Prostate gland (tissue), 2 donors: ENCODE data around the gene AMD1. TPM values are rescaled to one million over a fixed set of nuclear protein-coding genes. Genes with fewer than 3 reads are reported as not detected.
"Not testable (repeated sequence)": the region's sequence is repeated elsewhere in the genome, so short reads cannot be mapped to it uniquely, and the experiment has no call there.

Source experiments
- DNase-seq: peaks from one replicate; pipeline ENCODE4 v3.0.0-alpha.2; 2019; ENCODE audit warnings: low spot score
- H3K27ac ChIP-seq, 2 donors: fragments of 200-600 bp; sonication (generic); 2 replicates each; pipeline ENCODE4 v1.5.1; 2017 to 2019
- H3K27me3 ChIP-seq: fragments of 200-600 bp; sonication (generic); replicated peaks from 2 replicates; pipeline ENCODE4 v1.5.1; 2019; ENCODE audit not compliant: insufficient read depth
- H3K36me3 ChIP-seq, 2 donors: fragments of 200-600 bp; sonication (generic); 1 replicate in 1 of 2; 2 replicates in 1 of 2; pipeline versions ENCODE4 v1.5.1 to v1.8.1; 2017 to 2019
- H3K4me1 ChIP-seq: fragments of 200-600 bp; sonication (generic); replicated peaks from 2 replicates; pipeline ENCODE4 v1.5.1; 2019
- H3K4me3 ChIP-seq, 2 donors: fragments of 200-600 bp; sonication (generic); 2 replicates each; pipeline ENCODE4 v1.5.1; 2017 to 2019
- H3K9me3 ChIP-seq: fragments of 200-600 bp; sonication (generic); 2 replicates; pipeline ENCODE4 v1.5.1; 2017
- POLR2A ChIP-seq: fragments of 450-650 bp; IDR thresholded peaks from one replicate; pipeline ENCODE4 v1.6.1; 2016; ENCODE audit warnings: antibody characterized with exemption, mild to moderate bottlenecking
- POLR2AphosphoS5 ChIP-seq: sonication (generic); formaldehyde crosslinking; IDR thresholded peaks from one replicate; pipeline ENCODE4 v1.6.1; 2017; ENCODE audit warnings: antibody characterized with exemption
- WGBS: methylation state at CpG from one replicate; pipeline ENCODE4 v1.1.5; 2018; 5-methylcytosine and 5-hydroxymethylcytosine counted together
- intact Hi-C: fragments of 100-400 bp; cut with DNase I; formaldehyde crosslinking; loops from one replicate; pipeline ENCODE4 v1.14.2; 2022
- total RNA-seq, 2 donors: library from RNA; depleted of rRNA; stranded (reverse); fragments of >200 nt; gene quantifications; one replicate each; pipeline ENCODE4 v1.1.0, GENCODE V29; 2016
- TF ChIP-seq, protein P1 (sequence below), 4 experiments: fragments of 200-600 bp in 2 of 4; fragments of 450-650 bp in 2 of 4; sonication (generic) in 2 of 4; IDR thresholded peaks; 1 replicate in 3 of 4; 2 replicates in 1 of 4; pipeline ENCODE4 v1.5.1; 2016 to 2019; ENCODE audit warnings: antibody characterized with exemption in 4 of 4, mild to moderate bottlenecking in 2 of 4, moderate library complexity in 2 of 4

AMD1 gene
- 100 to 1,000 TPM; 286 to 504 TPM for total RNA-seq

DNA sequence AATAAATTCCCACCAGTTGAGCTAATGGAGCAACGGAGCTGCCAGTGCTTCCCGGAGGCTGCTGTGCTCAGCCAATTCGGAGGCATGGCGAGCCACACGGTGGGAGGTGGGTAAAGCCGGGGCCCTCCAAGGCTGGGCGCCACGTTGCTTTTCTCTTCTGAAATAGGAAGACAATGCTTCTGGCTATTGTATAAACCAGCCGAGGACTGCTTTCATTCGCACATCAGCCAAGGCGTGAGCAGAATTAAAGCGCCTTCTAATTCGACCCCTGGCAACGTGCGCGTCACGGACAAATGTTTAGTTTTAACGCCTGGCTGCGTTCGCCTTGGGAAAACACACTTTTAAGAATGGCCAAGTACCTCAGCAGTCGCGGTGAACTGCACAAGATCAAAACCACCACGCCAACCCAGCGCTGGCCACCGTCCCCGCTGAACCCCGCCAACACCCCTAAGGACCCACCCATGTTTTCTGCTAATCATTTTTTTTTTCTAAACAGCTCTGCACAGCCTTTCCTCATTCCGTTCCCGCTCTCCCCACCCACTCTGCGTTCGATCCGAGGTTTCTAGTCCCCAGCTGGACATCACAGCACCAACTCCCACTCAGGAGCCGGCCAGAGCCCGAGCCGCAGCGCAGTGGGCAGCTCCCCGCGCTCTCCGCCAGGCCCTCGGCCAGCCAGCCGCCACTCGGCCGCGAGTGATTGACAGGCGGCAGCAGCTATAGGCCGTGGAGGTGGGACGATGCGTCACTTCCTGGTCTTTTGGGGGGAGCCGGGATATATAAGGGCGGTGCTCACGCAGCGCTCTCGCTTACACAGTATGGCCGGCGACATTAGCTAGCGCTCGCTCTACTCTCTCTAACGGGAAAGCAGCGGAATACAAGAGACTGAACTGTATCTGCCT is at the start of gene AMD1:
TSS of gene AMD1 (plus strand) at position 805 of the 899 bp plus-strand sequence. CDS start 321 bp downstream, outside the sequence.
- Histone ChIP-seq H3K9me3 (no peaks in the 10 kb centered on the region), H3K27ac (peak within 1 kb of the TSS; percentile 96), H3K27me3 (no peaks in the 10 kb centered on the region), H3K36me3 (no peaks in the 10 kb centered on the region), H3K4me1 (no peaks in the 10 kb centered on the region), H3K4me3 (peak within 1 kb of the TSS; percentile 91 to 94)
- peak; percentile 99 for DNase-seq
- TF ChIP-seq, protein P1, sequence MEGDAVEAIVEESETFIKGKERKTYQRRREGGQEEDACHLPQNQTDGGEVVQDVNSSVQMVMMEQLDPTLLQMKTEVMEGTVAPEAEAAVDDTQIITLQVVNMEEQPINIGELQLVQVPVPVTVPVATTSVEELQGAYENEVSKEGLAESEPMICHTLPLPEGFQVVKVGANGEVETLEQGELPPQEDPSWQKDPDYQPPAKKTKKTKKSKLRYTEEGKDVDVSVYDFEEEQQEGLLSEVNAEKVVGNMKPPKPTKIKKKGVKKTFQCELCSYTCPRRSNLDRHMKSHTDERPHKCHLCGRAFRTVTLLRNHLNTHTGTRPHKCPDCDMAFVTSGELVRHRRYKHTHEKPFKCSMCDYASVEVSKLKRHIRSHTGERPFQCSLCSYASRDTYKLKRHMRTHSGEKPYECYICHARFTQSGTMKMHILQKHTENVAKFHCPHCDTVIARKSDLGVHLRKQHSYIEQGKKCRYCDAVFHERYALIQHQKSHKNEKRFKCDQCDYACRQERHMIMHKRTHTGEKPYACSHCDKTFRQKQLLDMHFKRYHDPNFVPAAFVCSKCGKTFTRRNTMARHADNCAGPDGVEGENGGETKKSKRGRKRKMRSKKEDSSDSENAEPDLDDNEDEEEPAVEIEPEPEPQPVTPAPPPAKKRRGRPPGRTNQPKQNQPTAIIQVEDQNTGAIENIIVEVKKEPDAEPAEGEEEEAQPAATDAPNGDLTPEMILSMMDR (IDR thresholded peaks at IDR 0.05): peak in 2 of 4 experiments; percentile 30 to 34
- TF ChIP-seq POLR2A: peak; percentile 98
- peak; percentile 99 for TF ChIP-seq POLR2AphosphoS5
- intact Hi-C loops: loop anchor here (2.0 to 10.0 kb wide), 2 partner anchors 59 to 81 kb away; partner anchors contain the start of genes CDK19 and GTF3C6
- 0% methylated on average over 59 of the region's 59 CpGs for WGBS

DNA sequence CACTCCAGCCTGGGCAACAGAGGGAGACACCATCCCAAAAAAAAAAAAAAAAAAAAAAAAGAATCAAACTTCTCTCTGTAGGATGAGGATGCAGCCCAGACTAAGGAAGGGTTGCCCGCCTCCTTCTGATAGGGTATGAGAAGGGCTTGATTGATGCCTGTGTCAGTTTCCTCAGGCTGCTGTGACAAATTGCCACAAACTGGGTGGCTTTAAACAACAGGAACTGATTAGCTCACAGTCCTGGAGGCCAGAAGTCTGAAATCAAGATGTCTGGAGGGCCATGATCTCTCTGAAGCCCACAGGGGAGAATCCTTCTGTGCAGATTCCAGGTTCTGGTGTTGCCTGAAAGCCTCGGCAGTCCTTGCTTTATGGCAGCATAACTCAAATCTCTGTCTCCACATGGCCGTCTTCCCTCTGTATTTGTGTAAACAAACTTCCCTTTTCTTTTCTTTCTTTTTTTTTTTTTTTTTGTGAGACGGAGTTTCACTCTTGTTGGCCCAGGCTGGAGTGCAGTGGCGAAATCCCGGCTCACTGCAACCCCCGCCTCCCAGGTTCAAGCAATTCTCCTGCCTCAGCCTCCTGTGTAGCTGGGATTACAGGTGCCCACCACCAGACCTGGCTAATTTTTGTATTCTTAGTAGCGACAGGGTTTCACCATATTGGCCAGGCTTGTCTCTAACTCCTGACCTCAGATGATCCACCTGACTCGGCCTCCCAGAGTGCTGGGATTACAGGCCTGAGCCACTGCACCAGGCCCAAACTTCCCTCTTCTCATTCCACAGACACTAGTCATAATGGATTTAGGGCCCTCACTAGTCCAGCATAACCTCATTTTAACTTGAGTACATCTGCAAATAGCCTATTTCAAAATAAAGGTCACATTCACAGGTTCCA is 48.1 kb upstream of the AMD1 start:
- TF ChIP-seq, protein P1 (IDR thresholded peaks at IDR 0.05): no peak
- TF ChIP-seq POLR2AphosphoS5: no peak
- no peak for TF ChIP-seq POLR2A
- intact Hi-C loops: no loop called here
- H3K4me3 ChIP-seq: no peak overlapping the region
- no peaks in the 10 kb centered on the region for H3K27me3 ChIP-seq
- H3K9me3 ChIP-seq: no peaks in the 10 kb centered on the region
- DNase-seq: no peak
- H3K4me1 ChIP-seq: peaks cover 2% of the 10 kb centered on the region
- no peaks in the 10 kb centered on the region for H3K36me3 ChIP-seq
- 58% methylated on average over 9 of the region's 9 CpGs for WGBS
- H3K27ac ChIP-seq: no peak overlapping the region

DNA sequence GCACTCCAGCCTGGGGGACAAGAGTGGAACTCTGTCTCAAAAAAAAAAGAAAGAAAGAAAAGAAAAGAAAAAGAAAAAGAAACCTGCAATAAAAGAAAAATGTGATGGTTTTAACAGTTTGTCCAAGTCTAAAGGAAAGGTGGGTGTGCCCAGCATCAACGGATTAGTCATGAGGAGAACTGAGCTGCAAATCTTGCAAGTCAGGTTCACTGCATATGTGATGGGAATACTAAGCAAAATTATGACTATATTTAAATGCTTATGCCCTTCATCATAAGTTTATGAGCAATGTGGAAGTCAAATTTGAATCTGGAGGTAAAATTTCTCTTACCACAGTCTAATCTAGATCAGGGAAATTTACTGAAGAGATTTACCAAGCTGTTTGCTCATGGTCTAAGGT is 46.2 kb upstream of the AMD1 start:
- Histone ChIP-seq H3K27me3 (no peaks in the 10 kb centered on the region), H3K27ac (no peak overlapping the region), H3K4me1 (peaks cover 2% of the 10 kb centered on the region), H3K4me3 (no peak overlapping the region), H3K36me3 (no peaks in the 10 kb centered on the region), H3K9me3 (no peaks in the 10 kb centered on the region)
- intact Hi-C loops: no loop called here
- DNase-seq: no peak
- no peak for TF ChIP-seq POLR2A
- 57% methylated on average over 1 of the region's 1 CpG for WGBS

DNA sequence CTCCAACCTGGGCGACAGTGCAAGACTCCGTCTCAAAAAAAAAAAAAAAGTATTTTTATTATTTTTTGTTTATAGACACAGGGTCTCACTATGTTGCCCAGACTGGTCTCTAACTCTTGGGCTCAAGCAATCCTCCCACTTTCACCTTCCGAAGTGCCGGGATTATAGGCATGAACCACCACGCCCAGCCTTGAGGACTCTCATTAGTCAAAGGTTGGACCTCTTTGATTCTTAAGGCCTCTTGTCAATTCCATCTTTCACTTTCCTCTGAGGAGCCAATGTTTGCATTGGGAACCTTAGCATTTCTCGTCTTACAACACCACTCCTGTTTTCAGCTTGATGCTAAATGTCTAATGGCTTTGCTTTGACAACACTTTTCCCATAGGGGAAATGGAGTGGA is 43.2 kb upstream of the AMD1 start:
- 94% methylated on average over 6 of the region's 6 CpGs for WGBS
- H3K27me3 ChIP-seq: no peaks in the 10 kb centered on the region
- no peak overlapping the region for H3K27ac ChIP-seq
- no peaks in the 10 kb centered on the region for H3K36me3 ChIP-seq
- no peak for TF ChIP-seq POLR2A
- no peak overlapping the region for H3K4me3 ChIP-seq
- no peak for DNase-seq
- H3K4me1 ChIP-seq: no peaks in the 10 kb centered on the region
- intact Hi-C loops: no loop called here
- H3K9me3 ChIP-seq: no peaks in the 10 kb centered on the region

DNA sequence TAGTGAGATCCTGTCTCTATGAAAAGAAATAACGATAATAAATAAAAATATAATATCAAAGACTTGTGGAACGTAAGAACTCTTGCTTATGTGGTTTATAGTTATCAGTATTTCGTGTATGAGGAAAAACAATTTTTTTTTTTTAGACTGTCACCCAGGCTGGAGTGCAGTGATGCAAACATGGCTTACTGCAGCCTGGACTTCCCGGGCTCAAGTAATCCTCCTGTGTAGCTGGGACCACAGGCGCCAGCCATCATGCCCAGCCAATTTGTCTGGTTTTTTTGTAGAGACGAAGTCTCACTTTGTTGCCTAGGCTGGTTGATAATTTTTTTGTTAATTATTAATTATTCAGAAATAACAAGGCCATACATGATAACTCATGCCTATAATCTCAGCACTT is 40.8 kb upstream of the AMD1 start:
- no peak for DNase-seq
- Histone ChIP-seq H3K4me3 (no peak overlapping the region), H3K36me3 (no peaks in the 10 kb centered on the region), H3K27ac (no peak overlapping the region), H3K27me3 (no peaks in the 10 kb centered on the region), H3K9me3 (no peaks in the 10 kb centered on the region), H3K4me1 (no peaks in the 10 kb centered on the region)
- intact Hi-C loops: no loop called here
- TF ChIP-seq POLR2A (no peak), POLR2AphosphoS5 (no peak)
- TF ChIP-seq, protein P1 (IDR thresholded peaks at IDR 0.05): no peak
- 90% methylated on average over 6 of the region's 6 CpGs for WGBS

DNA sequence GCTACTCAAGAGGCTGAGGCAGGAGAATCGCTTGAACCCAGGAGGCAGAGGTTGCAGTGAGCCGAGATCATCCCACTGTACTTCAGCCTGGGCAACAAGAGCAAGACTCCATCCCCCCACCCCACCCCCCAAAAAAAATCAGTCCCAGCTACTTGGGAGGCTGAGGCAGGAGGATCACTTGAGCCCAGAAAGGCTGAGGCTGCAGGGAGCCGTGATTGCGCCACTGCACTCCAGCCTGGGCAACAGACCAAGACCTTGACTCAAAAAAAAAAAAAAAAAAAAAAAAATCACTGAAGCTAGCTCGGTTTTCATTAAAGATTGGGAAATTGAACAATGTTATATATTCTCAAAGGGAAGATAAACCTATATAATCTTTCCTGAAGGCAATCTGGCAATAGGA is 38.8 kb upstream of the AMD1 start:
- H3K27ac ChIP-seq, H3K9me3 ChIP-seq, DNase-seq, H3K27me3 ChIP-seq, H3K36me3 ChIP-seq, H3K4me1 ChIP-seq, intact Hi-C loops, H3K4me3 ChIP-seq: not testable (repeated sequence)
- WGBS: 83% methylated on average over 5 of the region's 5 CpGs
